HG03103 (cell line): ENCODE results near the gene MAST2.
"Not testable (repeated sequence)": the region's sequence is repeated elsewhere in the genome, so short reads cannot be mapped to it uniquely, and the experiment has no call there.

Source experiments
- ATAC-seq: cut with Tn5 transposase; IDR thresholded peaks from one replicate; pipeline ENCODE4 v1.9.1; 2021; ENCODE audit warnings: low read depth; ENCODE audit not compliant: unreplicated experiment

The MAST2 gene

DNA sequence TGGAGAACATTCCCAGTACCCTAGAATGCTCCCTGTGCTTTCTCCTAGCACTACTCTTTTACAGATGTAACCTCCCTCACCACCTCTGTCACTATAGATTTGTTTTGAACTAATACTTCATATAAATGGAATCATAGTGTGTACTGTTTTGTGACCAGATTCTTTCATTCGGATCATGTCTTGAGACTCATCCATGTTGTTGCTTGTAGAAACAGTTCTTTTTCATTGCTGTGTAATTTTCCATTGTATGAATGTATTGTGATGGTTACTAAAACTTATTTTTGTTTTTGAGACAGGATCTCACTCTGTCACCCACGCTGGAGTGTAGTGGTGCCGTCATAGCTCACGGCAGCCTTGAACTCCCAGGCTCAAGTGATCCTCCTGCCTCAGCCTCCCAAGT, 2.7 kb downstream of the MAST2 start:
- no peak for ATAC-seq

- no peak for ATAC-seq
These were observed 6.3 kb downstream of the MAST2 start for GRCh38 chr1:45809761-45810160.

GRCh38 chr1:45814776-45815175, 11.4 kb downstream of the MAST2 start:
- no peak for ATAC-seq

DNA sequence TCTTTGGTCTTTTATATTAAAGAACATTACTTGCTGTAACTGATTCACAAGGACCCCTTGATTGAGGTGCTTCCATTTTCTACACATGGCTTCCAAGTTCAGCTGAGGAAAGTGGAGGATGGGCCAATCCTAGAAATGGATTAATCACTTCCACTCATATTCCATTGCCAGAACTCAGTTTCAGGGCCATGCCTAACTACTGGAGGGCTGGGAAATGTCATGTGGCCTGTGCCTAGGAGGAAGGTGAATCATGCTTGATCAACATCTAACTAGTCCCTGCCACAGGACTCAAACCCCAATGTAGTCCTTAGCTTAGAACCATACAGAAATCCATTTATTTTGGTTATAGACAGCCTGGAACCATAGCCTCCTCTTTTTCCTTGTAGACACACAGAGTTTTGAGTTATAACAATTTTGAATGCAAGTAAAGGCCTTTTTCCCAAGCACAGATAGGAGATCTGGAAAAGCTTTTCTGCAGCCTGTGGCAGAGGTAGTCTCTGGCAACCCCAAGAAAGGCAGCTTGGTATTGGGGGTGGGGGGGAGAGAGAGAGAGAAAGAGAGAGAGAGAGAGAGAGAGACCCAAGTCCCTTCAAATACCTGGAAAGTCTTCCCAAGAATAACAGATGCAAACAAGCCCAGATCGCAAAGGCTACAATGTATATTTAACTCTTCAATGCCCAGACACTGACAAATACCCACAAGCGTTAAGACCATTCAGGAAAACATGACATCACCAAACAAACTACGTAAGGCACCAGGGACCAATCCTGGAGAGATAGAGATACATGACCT, 12.5 kb downstream of the MAST2 start:
- ATAC-seq, result no peak

GRCh38 chr1:45820173-45820572, 16.8 kb downstream of the MAST2 start:
- ATAC-seq, result no peak

- no peak for ATAC-seq
These were observed 17.4 kb downstream of the MAST2 start for GRCh38 chr1:45820788-45821187.

DNA sequence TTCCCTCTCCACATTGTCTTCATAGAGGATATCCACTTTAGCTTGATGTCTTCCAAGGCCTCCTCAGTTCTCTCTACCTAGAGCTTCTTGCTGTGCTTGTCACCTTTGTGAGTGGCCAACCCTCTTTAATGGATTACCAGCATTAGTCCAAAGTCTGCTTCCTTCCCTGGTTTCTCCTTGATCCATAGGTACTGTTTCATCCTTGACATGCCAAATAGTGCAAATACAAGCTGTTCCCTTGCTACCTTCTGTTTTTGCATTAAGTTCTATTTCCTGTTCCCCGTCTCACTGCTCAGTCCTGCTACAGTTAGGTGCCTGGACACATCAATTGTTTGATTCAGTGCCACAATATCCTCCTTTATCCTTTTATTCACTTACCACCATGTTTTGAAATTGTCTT, 19.2 kb downstream of the MAST2 start:
- ATAC-seq, result no peak

DNA sequence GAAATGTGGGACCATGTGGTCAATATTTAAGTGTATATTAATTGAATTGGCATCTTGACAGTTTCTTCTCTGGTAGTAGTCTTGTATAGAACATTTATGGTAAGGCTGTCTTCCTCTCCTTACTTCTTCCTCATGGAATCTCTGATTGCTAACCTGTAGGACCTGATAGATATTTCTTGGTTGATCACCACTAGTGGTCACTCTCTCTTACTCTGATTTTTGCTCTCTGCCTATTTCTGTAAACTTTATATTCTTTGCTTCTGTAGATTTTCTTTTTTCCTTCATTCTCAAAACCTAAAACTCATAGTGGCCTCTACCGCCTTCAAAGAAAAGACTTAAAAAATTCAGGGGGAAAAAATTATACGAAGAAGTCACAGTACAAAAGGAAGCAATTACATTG, 21.2 kb downstream of the MAST2 start:
- ATAC-seq, result no peak

DNA sequence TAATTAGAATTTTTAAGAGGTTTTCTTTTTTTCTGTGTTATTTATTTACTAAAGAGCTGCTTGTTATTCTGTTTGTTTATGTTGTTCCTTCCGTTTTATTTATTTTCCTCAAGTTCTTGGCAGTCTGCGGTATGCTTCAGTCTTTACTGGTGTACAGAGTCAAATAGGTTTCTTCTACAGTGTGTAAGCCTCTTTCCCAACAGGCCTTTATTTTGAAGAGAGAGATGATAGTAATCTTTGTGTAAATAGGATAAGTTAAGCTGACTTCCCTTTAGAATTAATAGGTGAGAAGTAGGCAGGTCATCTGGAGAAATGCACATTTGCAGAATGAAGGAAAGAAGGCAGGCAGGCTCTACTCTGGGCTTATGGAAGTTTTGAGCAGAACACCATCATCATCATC, 23.8 kb downstream of the MAST2 start:
- no peak for ATAC-seq

- ATAC-seq, result no peak
These were observed 25.4 kb downstream of the MAST2 start for GRCh38 chr1:45828841-45829240.

DNA sequence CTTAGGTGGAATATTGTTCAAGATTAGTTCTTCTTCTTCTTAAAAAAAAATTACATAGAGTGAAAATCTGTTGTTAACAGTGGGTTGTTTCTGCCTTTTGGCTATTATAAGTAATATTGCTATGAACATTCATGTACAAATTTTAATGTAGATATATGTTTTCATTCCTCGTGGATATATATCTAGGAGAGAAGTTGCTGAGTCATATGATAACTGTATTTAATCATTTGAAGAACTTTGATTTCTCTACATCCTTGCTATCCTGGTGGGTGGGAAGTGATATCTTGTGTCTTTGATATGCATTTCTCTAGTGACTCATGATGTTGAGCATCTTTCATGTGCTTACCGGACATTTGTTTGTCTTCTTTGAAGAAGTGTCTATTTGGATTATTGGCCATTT, 29.9 kb downstream of the MAST2 start:
- ATAC-seq, result no peak

DNA sequence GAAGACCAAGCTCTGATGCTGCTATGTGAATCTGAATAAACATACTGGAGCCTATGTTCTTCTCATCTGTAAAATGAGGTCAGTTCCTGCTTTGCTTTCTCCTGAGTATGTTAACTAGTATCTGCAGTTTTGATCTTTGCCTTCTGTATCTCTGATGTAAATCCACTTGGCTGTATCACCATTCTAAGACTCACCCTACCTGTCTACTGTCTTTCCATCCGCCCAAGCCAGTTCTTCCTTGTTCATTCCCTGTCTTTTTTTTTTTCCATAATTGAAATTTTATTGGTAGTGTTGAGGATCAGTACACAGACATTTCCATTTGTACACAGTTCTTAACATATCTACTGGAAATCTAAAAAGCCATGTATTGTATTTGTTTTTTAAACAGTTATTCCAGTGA, 31.3 kb downstream of the MAST2 start:
- ATAC-seq, result no peak

GRCh38 chr1:45836451-45836850, 33.0 kb downstream of the MAST2 start:
- ATAC-seq, result no peak

- ATAC-seq, result not testable (repeated sequence)
These were observed 33.4 kb downstream of the MAST2 start for GRCh38 chr1:45836861-45837260.

DNA sequence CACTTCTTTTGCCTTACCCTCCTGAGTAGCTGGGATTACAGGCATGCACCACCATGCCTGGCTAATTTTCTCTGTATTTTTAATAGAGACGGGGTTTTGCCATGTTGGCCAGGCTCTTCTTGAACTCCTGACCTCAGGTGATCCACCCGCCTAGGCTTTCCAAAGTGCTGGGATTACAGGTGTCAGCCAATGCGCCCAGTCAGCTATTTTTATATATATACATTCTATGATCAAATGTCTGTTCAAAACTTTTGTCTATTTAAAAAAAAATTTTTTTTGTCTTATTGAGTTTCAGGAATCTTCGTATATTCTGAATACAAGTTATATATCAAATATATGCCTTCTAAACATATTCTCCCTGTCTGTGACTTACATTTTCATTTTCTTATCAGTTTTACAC, 34.9 kb downstream of the MAST2 start:
- ATAC-seq, result not testable (repeated sequence)

DNA sequence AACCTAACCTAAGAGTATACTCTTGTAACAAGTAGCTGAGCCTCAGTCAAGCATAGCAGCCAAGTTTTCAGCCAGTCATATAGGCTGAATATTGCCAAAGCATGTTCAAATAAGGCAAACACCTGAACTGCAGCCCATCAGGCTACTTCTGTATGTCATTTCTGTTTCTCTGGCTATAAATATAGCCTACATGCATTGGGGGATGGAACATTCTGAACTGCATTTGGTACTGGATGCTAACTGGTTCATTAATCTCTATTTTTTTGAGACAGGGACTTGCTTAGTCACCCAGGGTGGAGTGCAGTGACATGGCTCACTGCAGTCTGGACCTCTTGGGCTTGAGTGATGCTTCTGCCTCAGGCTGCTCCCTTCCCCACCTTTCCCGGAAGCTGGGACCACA, 37.3 kb downstream of the MAST2 start:
- ATAC-seq, result no peak

GRCh38 chr1:45842786-45843185, 39.4 kb downstream of the MAST2 start:
- ATAC-seq, result no peak

GRCh38 chr1:45843474-45843905, 40.1 kb downstream of the MAST2 start:
- ATAC-seq, result no peak

- not testable (repeated sequence) for ATAC-seq
These were observed 40.6 kb downstream of the MAST2 start for GRCh38 chr1:45844000-45844399.

DNA sequence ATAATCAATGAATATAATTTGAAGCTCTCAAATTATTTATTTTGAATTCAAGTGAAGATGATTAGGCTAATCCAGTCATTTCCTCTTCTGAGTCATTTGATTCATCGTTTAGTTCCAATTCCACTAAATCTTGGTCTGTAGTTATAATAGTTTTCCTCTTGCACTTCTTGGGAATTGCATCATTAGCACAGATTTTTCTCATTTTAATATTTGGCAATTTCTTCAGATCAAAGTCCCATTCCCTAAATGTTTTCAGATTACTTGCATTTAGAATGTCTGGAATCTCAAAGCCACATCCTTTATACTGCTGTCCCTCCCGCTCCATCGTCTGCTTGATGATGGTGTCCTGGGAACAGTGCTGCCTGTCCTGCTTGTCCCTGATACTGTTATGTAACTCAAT, 43.5 kb downstream of the MAST2 start:
- no peak for ATAC-seq

GRCh38 chr1:45848097-45848496, 44.7 kb downstream of the MAST2 start:
- ATAC-seq, result no peak

DNA sequence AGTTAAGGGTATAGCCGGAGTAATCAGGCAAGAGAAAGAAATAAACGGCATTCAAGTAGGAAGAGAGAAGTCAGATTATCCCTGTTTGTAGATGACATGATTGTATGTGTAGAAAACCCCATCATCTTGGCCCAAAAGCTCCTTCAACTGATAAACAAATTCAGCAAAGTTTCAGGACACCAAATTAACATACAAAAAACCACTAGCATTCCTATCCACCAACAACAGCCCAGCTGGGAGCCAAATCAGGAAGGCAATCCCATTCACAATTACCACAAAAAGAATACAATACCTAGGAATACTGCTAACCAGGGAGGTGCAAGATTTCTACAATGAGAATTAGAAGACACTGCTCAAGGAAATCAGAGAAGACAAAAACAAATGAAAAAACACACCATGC, 45.3 kb downstream of the MAST2 start:
- ATAC-seq, result no peak

DNA sequence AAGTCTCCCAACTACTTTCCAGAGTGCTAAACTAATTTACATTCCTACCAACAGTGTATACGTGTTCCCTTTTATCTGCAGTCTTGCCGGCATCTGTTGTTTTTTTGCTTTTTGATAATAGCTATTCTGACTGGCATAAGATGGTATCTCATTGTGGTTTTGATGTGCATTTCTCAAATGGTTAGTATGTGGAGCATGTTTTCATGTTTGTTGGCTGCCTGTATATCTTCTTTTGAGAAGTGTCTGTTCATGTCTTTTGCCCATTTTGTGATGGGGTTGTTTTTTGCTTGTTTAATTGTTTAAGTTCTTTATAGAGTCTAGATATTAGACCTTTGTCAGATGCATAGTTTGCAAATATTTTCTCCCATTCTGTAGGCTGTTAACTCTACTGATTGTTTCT, 46.6 kb downstream of the MAST2 start:
- no peak for ATAC-seq
